ENCODE measurements around the gene KCND3. TPM values are rescaled to one million over a fixed set of nuclear protein-coding genes. Genes with fewer than 3 reads are reported as not detected.

The KCND3 gene
- total and polyA plus RNA-seq, 2 of the 4 experiments (the other 2 are of a cell fraction) = under 0.01 to 0.03 TPM

GRCh38 chr1:111921948-111922347 lies 67.5 kb downstream of the KCND3 start:
- no peak overlapping the region for H2BK120ac ChIP-seq (ENCODE audit: low read depth, low read length)
- H3K27ac ChIP-seq (ENCODE audit: insufficient read depth, low read length) = no peak overlapping the region
- TF ChIP-seq CTCF (conservative IDR thresholded peaks at IDR 0.05; ENCODE audit: low read depth, low read length) (no peak), RCOR1 (IDR thresholded peaks at IDR 0.05; ENCODE audit: insufficient replicate concordance, low read length) (no peak), ELK1 (IDR thresholded peaks at IDR 0.05; ENCODE audit: borderline replicate concordance, low read depth, low read length) (no peak), RAD21 (IDR thresholded peaks at IDR 0.05; ENCODE audit: low read length) (no peak), CHD1 (IDR thresholded peaks at IDR 0.05; ENCODE audit: low read depth, low read length) (no peak)
- H2AK9ac ChIP-seq (replicated peaks; ENCODE audit: low read depth, low read length, poor library complexity) = no peak overlapping the region
- no CpG with 5 or more reads among the region's 6 CpGs for WGBS, 2 experiments (ENCODE audit: extremely low coverage in 2 of 2, insufficient read length in 1 of 2)
- H3K9me3 ChIP-seq (ENCODE audit: control insufficient read depth, insufficient read depth, low read length) = no peaks in the 10 kb centered on the region
- ChIA-PET CTCF (no interaction called here), POLR2A (ENCODE audit: unreplicated experiment) (no interaction called here)
- no peaks in the 10 kb centered on the region for H4K20me1 ChIP-seq (ENCODE audit: insufficient read depth, low read length)
- no TSS peak for BruUV-seq (replicated peaks)
- no peak overlapping the region for H2AK5ac ChIP-seq (ENCODE audit: low read depth, low read length)
- H3K56ac ChIP-seq (ENCODE audit: extremely low read depth, insufficient read depth, low read length) = no peak overlapping the region
- H3K18ac ChIP-seq (ENCODE audit: low read depth, low read length) = no peak overlapping the region
- no peak overlapping the region for H3K14ac ChIP-seq (replicated peaks; ENCODE audit: low read depth, low read length)
- H3K4ac ChIP-seq (ENCODE audit: low read depth, low read length) = no peak overlapping the region
- no peak overlapping the region for H2AFZ ChIP-seq (replicated peaks; ENCODE audit: low read length, poor library complexity)
- H3K4me3 ChIP-seq (ENCODE audit: insufficient read depth, low read depth, low read length) = no peak overlapping the region
- H3K79me1 ChIP-seq (ENCODE audit: low read depth in 1 of 2, low read length in 2 of 2) = no peaks in the 10 kb centered on the region
- dilution Hi-C loops (cut with HindIII; ENCODE audit: low sequenced_read_pairs, unreplicated experiment) (no loop called here), in situ Hi-C loops (cut with MboI; ENCODE audit: low sequenced_read_pairs) (no loop called here), intact Hi-C loops (cut with micrococcal nuclease) (no loop called here)
- no peak overlapping the region for H4K5ac ChIP-seq (ENCODE audit: low read depth, low read length)
- no peak overlapping the region for H2BK20ac ChIP-seq (ENCODE audit: low read depth, low read length)
- no peak overlapping the region for H2BK15ac ChIP-seq (ENCODE audit: low read depth, low read length)
- H4K91ac ChIP-seq (ENCODE audit: insufficient read depth, low read depth, low read length) = no peak overlapping the region
- no peak overlapping the region for H2BK5ac ChIP-seq (ENCODE audit: low read depth, low read length, poor library complexity, severe bottlenecking)
- H3K23ac ChIP-seq (ENCODE audit: low read depth, low read length) = no peak overlapping the region
- no peaks in the 10 kb centered on the region; the same call in 1 of the 2 replicates for H3K9me1 ChIP-seq (ENCODE audit: insufficient read depth, low read length)
- no peaks in the 10 kb centered on the region for H3K36me3 ChIP-seq (ENCODE audit: control insufficient read depth, insufficient read depth, low read length)
- H3K27me3 ChIP-seq (ENCODE audit: control insufficient read depth, insufficient read depth, low read length) = peaks cover 2% of the 10 kb centered on the region
- ATAC-seq (ENCODE audit: low read depth) (no peak), DNase-seq (no peak)
- no peaks in the 10 kb centered on the region for H3K4me1 ChIP-seq (ENCODE audit: control insufficient read depth, insufficient read depth, low read length)
- no peak overlapping the region for H3K9ac ChIP-seq (ENCODE audit: low read depth, low read length)
- H3K4me2 ChIP-seq (ENCODE audit: low read depth, low read length) = no peak overlapping the region
- no peak overlapping the region for H4K8ac ChIP-seq (ENCODE audit: low read depth in 2 of 2, low read length in 2 of 2)

All from IMR-90 (cell line).